Keratinocyte (primary cell): ENCODE measurements around the gene RETREG1.

Experiments used
- CTCF ChIP-seq, 3 experiments: IDR thresholded peaks in 1 of 3; conservative IDR thresholded peaks in 1 of 3; optimal IDR thresholded peaks in 1 of 3; 2 replicates in 2 of 3; 3 replicates in 1 of 3; pipeline versions ENCODE3 to v1.5.1; 2011; ENCODE audit warnings: low read length in 3 of 3, mild to moderate bottlenecking in 3 of 3, moderate library complexity in 2 of 3, control low read depth in 1 of 3, inconsistent platforms in 1 of 3; ENCODE audit not compliant: insufficient read depth in 2 of 3; ENCODE audit errors: extremely low read depth in 1 of 3
- EZH2 ChIP-seq: IDR thresholded peaks from one replicate; pipeline ENCODE4 v1.6.1; 2012; ENCODE audit warnings: inconsistent platforms, mild to moderate bottlenecking, low read length, moderate library complexity

- TF ChIP-seq CTCF (optimal IDR thresholded peaks at IDR 0.05 in 1 of 3, IDR thresholded peaks at IDR 0.05 in 1 of 3, conservative IDR thresholded peaks at IDR 0.05 in 1 of 3; ENCODE audit: extremely low read depth in 1 of 3, insufficient read depth in 2 of 3, low read length in 3 of 3) (no peak), EZH2 (no peak)
Measured at GRCh38 chr5:16554110-16554509, 62.7 kb downstream of the RETREG1 start.
